CD14-positive monocyte (primary cell): ENCODE data around the gene ADAMTSL3. TPM values are rescaled to one million over a fixed set of nuclear protein-coding genes. Genes with fewer than 3 reads are reported as not detected.

Experiments used
- DNase-seq, 3 donors: peaks; one replicate each; pipeline ENCODE4 v3.0.0-alpha.2; 2011 to 2022
- H2AFZ ChIP-seq: 2 replicates; pipeline ENCODE4 v1.6.0; 2012; ENCODE audit warnings: mild to moderate bottlenecking, low read depth, low read length, inconsistent platforms; ENCODE audit not compliant: insufficient read depth, poor library complexity, severe bottlenecking
- H3K27ac ChIP-seq, 2 donors: 1 replicate in 1 of 2; 2 replicates in 1 of 2; pipeline ENCODE4 v1.5.1; 2012 to 2013; ENCODE audit warnings: low read length in 2 of 2, control low read depth in 1 of 2, inconsistent platforms in 1 of 2, low read depth in 1 of 2, mild to moderate bottlenecking in 1 of 2
- H3K27me3 ChIP-seq, 2 donors: one replicate each; pipeline versions ENCODE4 v1.6.0 to v1.6.1; 2011 to 2013; ENCODE audit warnings: low read length in 2 of 2; ENCODE audit not compliant: control insufficient read depth in 2 of 2, insufficient read depth in 2 of 2
- H3K36me3 ChIP-seq, 2 donors: replicated peaks in 1 of 2; 1 replicate in 1 of 2; 2 replicates in 1 of 2; pipeline versions ENCODE4 v1.5.1 to v1.6.1; 2012 to 2013; ENCODE audit warnings: low read length in 2 of 2, control low read depth in 1 of 2, inconsistent platforms in 1 of 2, mild to moderate bottlenecking in 1 of 2; ENCODE audit not compliant: insufficient read depth in 2 of 2, control insufficient read depth in 1 of 2
- H3K4me1 ChIP-seq, 2 donors: 1 replicate in 1 of 2; 2 replicates in 1 of 2; pipeline versions ENCODE4 v1.5.1 to v1.6.1; 2012 to 2013; ENCODE audit warnings: low read length in 2 of 2, control low read depth in 1 of 2, inconsistent platforms in 1 of 2, mild to moderate bottlenecking in 1 of 2, moderate library complexity in 1 of 2; ENCODE audit not compliant: insufficient read depth in 2 of 2, control insufficient read depth in 1 of 2
- H3K4me2 ChIP-seq: replicated peaks from 2 replicates; pipeline ENCODE3; 2012; ENCODE audit warnings: low read length, moderate library complexity, mild to moderate bottlenecking; ENCODE audit not compliant: poor library complexity, severe bottlenecking; ENCODE audit errors: extremely low read depth
- H3K4me3 ChIP-seq, 3 experiments: fragments of 200-600 bp in 1 of 3; sonication (generic) in 1 of 3; replicated peaks in 1 of 3; 1 replicate in 2 of 3; 2 replicates in 1 of 3; pipeline ENCODE4 v1.5.1; 2011 to 2013; ENCODE audit warnings: low read length in 3 of 3, mild to moderate bottlenecking in 3 of 3, control low read depth in 2 of 3, low read depth in 2 of 3, inconsistent platforms in 1 of 3, moderate library complexity in 1 of 3
- H3K79me2 ChIP-seq: 2 replicates; pipeline ENCODE4 v1.6.0; 2012; ENCODE audit warnings: mild to moderate bottlenecking, control low read depth, inconsistent platforms, low read length, moderate library complexity; ENCODE audit not compliant: insufficient read depth
- H3K9ac ChIP-seq: 2 replicates; pipeline ENCODE4 v1.6.0; 2017; ENCODE audit warnings: low read length, mild to moderate bottlenecking; ENCODE audit not compliant: insufficient read depth, poor library complexity, severe bottlenecking
- H3K9me3 ChIP-seq, 2 donors: replicated peaks in 1 of 2; 1 replicate in 1 of 2; 2 replicates in 1 of 2; pipeline versions ENCODE4 v1.5.1 to v1.6.1; 2012 to 2013; ENCODE audit warnings: low read length in 2 of 2, control low read depth in 1 of 2; ENCODE audit not compliant: control insufficient read depth in 1 of 2, insufficient read depth in 1 of 2
- H4K20me1 ChIP-seq: 2 replicates; pipeline ENCODE4 v1.6.0; 2012; ENCODE audit warnings: mild to moderate bottlenecking, low read length, control low read depth, moderate library complexity; ENCODE audit not compliant: insufficient read depth
- H3K27ac Mint-ChIP-seq, 7 donors: one replicate each; pipeline ENCODE4 v1.8.0; 2020; ENCODE audit warnings: mild to moderate bottlenecking in 7 of 7, mixed read lengths in 7 of 7, moderate library complexity in 6 of 7, inconsistent platforms in 2 of 7
- H3K27me3 Mint-ChIP-seq, 3 donors: one replicate each; pipeline ENCODE4 v1.8.0; 2021 to 2022; ENCODE audit warnings: low read depth in 3 of 3, mild to moderate bottlenecking in 3 of 3, mixed read lengths in 3 of 3, moderate library complexity in 3 of 3, inconsistent platforms in 1 of 3
- H3K36me3 Mint-ChIP-seq, 2 donors: one replicate each; pipeline ENCODE4 v1.8.0; 2020; ENCODE audit warnings: mixed read lengths in 2 of 2, inconsistent platforms in 1 of 2, mild to moderate bottlenecking in 1 of 2
- H3K4me1 Mint-ChIP-seq: one replicate; pipeline ENCODE4 v1.8.0; 2020; ENCODE audit warnings: mild to moderate bottlenecking, mixed read lengths
- H3K4me3 Mint-ChIP-seq, 2 donors: one replicate each; pipeline ENCODE4 v1.8.0; 2020; ENCODE audit warnings: mild to moderate bottlenecking in 2 of 2, mixed read lengths in 2 of 2, moderate library complexity in 1 of 2
- H3K9me3 Mint-ChIP-seq, 7 donors: one replicate each; pipeline ENCODE4 v1.8.0; 2020 to 2022; ENCODE audit warnings: mixed read lengths in 7 of 7, mild to moderate bottlenecking in 6 of 7, moderate library complexity in 6 of 7, inconsistent platforms in 2 of 7
- WGBS: methylation state at CpG from one replicate; pipeline ENCODE4 v1.1.5; 2013; ENCODE audit warnings: missing lambda C conversion rate; ENCODE audit not compliant: insufficient coverage; 5-methylcytosine and 5-hydroxymethylcytosine counted together
- intact Hi-C, 2 donors: fragments of 100-400 bp; cut with micrococcal nuclease; formaldehyde crosslinking; loops; one replicate each; pipeline versions ENCODE4 v1.15.0 to v1.15.1; 2023
- polyA plus RNA-seq, 3 donors: library from polyadenylated mRNA; depleted of rRNA in 1 of 3; unstranded in 2 of 3; stranded (reverse) in 1 of 3; fragments of 300-500 nt in 2 of 3; fragments of >200 nt in 1 of 3; fragmentation: Illumina TruSeq in 2 of 3; gene quantifications; 1 replicate in 2 of 3; 2 replicates in 1 of 3; pipeline ENCODE4 v1.2.3, GENCODE V29; 2012 to 2021
- TF ChIP-seq, protein P1 (sequence below): fragments of 200-600 bp; IDR thresholded peaks from one replicate; pipeline ENCODE4 v1.8.0; 2022; ENCODE audit warnings: antibody characterized with exemption, mild to moderate bottlenecking

ADAMTSL3 gene
- polyA plus RNA-seq, 3 donors = not detected

DNA sequence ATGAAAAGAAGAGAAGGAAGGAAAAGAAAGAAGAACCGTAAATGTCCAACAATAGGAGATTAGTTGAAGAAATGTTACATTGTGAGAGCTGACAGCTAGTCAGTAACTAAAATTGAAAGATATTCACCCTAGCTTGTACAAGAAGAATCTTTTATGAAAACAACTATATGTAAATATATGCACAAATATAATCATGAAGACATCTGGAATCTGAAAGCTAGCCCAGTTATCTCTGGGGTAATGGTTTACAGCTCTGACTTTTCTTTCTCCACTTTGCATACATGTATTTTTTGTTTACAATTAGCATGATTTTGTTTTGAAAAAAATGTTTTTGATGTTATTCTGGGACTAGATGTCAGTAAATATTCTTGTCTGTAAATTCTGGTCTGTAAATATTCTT lies 37.1 kb upstream of the ADAMTSL3 start:
- no CpG with 5 or more reads among the region's 1 CpG for WGBS
- H3K4me1 Mint-ChIP-seq = no peaks in the 10 kb centered on the region

DNA sequence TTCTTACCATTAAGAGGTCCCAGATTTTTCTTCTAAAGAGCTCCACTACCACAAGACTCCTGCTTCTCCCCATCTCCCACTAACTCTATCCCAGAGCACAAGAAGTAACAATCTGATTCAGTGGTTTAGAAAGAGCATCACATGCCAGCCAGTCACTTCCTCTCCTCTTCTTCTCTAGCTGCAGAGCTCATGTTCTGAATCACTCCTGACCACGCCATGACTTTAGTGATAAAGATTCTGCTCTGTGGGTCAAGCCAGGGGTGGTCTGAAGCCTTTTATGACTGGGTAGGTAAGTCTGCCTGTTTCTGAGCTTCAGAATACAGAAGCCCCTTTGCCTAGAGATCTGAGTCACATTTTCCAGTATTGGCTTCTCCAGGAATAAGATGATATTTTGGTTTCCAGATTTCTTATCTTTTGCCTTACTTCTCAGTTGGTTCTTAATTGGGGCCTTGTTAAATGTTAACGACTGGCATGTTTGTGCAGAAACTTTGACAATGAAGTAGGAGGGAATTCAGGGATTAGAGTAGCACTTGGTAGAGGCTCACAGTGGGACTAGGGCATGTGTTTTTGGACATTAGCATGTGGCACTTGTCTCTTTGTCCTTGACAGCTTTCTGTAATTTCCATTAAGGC lies 27.6 kb upstream of the ADAMTSL3 start:
- no peaks in the 10 kb centered on the region for H3K4me1 Mint-ChIP-seq
- no peak overlapping the region for H3K27ac Mint-ChIP-seq
- 100% methylated on average over 1 of the region's 2 CpGs for WGBS
- TF ChIP-seq, protein P1, sequence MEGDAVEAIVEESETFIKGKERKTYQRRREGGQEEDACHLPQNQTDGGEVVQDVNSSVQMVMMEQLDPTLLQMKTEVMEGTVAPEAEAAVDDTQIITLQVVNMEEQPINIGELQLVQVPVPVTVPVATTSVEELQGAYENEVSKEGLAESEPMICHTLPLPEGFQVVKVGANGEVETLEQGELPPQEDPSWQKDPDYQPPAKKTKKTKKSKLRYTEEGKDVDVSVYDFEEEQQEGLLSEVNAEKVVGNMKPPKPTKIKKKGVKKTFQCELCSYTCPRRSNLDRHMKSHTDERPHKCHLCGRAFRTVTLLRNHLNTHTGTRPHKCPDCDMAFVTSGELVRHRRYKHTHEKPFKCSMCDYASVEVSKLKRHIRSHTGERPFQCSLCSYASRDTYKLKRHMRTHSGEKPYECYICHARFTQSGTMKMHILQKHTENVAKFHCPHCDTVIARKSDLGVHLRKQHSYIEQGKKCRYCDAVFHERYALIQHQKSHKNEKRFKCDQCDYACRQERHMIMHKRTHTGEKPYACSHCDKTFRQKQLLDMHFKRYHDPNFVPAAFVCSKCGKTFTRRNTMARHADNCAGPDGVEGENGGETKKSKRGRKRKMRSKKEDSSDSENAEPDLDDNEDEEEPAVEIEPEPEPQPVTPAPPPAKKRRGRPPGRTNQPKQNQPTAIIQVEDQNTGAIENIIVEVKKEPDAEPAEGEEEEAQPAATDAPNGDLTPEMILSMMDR = no peak
- no peak overlapping the region for H2AFZ ChIP-seq
- peaks cover 2 to 7% of the 10 kb centered on the region in 2 donors for H3K9me3 ChIP-seq
- no peaks in the 10 kb centered on the region for H3K4me1 ChIP-seq
- H3K4me2 ChIP-seq = no peak overlapping the region
- H3K4me3 Mint-ChIP-seq = no peak overlapping the region
- intact Hi-C loops = no loop called here
- no peaks in the 10 kb centered on the region for H3K36me3 ChIP-seq
- peaks cover 0 to 5% (median 0%) of the 10 kb centered on the region in 3 donors for H3K27me3 Mint-ChIP-seq
- no peak for DNase-seq
- no peaks in the 10 kb centered on the region for H3K36me3 Mint-ChIP-seq
- H3K27me3 ChIP-seq = no peaks in the 10 kb centered on the region
- no peak overlapping the region for H3K9ac ChIP-seq
- no peaks in the 10 kb centered on the region for H4K20me1 ChIP-seq
- H3K79me2 ChIP-seq = no peaks in the 10 kb centered on the region
- H3K27ac ChIP-seq = no peak overlapping the region
- no peak overlapping the region for H3K4me3 ChIP-seq
- H3K9me3 Mint-ChIP-seq = peaks cover 0 to 27% (median 7%) of the 10 kb centered on the region in 7 donors

More for the DNA sequence above, 37.1 kb upstream of the ADAMTSL3 start:
- DNase-seq = no peak
- Mint-ChIP-seq H3K9me3 (peaks cover 0 to 9% (median 2%) of the 10 kb centered on the region in 7 donors), H3K36me3 (no peaks in the 10 kb centered on the region), H3K27ac (no peak overlapping the region), H3K4me3 (no peak overlapping the region), H3K27me3 (peaks cover 0 to 4% (median 0%) of the 10 kb centered on the region in 3 donors)
- intact Hi-C loops = no loop called here
- H3K9me3 ChIP-seq = no peaks in the 10 kb centered on the region
- no peaks in the 10 kb centered on the region for H3K36me3 ChIP-seq
- no peak overlapping the region for H3K9ac ChIP-seq
- no peaks in the 10 kb centered on the region for H3K79me2 ChIP-seq
- no peak overlapping the region for H2AFZ ChIP-seq
- H3K4me3 ChIP-seq = no peak overlapping the region
- TF ChIP-seq, protein P1 = no peak
- no peaks in the 10 kb centered on the region for H3K4me1 ChIP-seq
- no peaks in the 10 kb centered on the region for H3K27me3 ChIP-seq
- no peaks in the 10 kb centered on the region for H4K20me1 ChIP-seq
- no peak overlapping the region for H3K27ac ChIP-seq
- H3K4me2 ChIP-seq = no peak overlapping the region
